Hematopoietic multipotent progenitor cell treated with erythropoietin and hydrocortisone succinate and interleukin-3 and kit ligand, for 4 days (in vitro differentiated cells): ENCODE measurements around the gene MYO5A.

Experiments
- DNase-seq: peaks from one replicate; pipeline ENCODE4 v3.0.0-alpha.2; 2015

MYO5A gene

DNA sequence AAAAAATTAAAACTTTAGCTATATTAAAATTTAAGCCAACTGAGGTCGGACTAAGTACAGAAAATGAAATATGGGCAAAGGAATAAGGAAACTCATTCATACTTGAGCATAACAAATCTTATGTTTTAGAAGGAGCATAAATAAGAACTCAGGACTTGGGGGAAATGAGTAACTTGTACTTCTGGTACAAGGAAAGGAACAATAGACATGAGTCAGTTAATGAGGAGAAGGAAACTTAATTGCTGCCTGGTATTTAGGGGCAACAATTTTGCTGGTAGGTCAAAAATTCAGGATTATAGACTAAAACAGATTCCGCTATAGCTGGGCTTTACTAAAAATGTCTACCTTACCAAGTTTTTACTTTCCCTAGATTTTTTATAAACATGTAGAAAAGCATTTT, 113.1 kb downstream of the MYO5A start:
- DNase-seq: no peak

DNA sequence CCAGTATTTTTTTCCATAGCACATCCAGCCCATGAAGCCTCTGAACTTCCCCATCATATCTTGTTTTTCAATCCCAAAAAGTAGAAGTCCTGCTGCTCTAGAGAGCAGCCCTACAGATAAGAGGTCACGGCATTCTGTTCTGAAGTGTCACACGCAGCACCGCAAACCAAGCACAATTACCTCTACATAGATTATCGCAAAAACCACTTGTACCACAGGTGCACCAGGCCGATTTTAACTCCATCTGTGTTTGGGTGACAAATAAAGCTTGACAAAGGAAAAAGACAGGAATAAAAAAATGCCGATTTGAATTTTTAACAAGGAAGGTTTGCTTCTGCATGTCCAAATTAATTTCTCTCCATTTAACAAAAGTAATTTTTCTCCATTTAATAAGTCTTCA, 113.7 kb downstream of the MYO5A start:
- no peak for DNase-seq

DNA sequence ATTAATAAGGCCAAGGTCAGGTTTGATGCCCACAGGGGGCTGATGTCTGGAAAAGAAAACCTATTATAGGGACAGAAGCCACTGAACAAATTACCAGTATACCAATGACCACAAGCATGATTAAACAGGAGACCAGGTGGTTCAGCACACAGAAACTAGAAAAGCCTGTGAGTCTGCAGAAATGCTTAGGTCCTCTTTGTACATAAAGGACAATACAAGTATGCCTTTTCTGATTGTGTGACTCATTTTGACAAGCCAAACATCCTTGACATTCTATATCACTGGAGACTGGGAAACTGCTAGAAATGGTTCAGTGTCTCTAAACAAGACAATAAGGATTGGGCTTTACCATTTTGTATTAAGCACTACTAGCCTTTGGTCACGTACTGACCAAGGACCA, 119.9 kb downstream of the MYO5A start:
- DNase-seq: no peak

DNA sequence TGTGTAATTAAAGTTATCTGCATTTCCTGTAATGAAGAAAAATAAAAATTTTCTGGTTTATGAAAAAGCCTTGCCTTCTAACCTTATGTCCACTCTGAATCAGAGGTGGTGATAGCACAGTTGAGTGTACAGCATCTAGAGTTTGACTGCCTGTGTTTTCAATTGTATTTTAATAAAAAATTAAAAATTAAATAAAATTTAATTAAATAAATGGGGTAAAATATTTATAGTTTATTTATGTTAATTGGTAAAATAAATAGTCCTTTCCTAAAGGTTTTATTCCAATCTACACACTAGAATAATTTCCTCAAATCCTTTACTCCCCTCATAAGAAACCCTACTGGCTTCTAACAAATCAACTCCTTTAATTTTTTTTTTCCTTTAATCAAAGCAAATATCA, 121.3 kb downstream of the MYO5A start:
- DNase-seq: no peak

DNA sequence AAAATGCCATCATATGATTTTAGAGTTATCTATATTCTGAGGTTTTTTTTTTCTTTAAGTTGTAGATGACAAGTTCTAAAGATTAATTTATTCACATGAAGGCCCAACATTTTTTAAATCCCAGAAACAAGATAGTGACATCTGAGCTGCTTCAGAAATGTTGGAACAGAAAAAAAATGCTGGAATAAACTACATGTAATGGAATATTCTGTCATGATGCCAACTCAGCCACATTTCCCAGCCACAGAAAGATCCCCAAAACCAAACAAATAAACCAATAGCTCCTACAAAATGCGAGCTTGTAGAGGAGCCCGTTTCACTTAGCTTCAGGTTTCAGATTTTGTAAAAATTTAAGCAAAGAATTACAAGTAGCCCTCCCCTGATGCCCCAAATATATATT, 122.1 kb downstream of the MYO5A start:
- no peak for DNase-seq

DNA sequence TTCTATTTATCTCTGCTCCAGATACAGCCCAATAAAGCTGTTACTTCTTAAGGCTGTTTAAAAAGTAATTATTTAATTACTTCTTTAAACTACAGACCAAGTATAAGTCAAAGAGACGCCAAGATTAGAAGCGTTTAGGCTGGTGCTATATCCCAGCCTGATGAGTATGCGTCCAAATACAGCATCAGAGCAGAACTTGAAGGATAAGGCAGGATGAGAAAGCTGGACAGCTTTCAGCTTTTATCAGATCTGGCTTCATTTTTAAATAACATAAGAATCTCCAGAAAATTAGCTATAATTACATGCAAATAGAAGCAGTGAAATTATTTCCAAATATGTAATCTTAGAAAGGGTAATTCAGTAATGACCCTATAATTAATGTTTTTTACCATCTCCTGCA, 122.8 kb downstream of the MYO5A start:
- no peak for DNase-seq

DNA sequence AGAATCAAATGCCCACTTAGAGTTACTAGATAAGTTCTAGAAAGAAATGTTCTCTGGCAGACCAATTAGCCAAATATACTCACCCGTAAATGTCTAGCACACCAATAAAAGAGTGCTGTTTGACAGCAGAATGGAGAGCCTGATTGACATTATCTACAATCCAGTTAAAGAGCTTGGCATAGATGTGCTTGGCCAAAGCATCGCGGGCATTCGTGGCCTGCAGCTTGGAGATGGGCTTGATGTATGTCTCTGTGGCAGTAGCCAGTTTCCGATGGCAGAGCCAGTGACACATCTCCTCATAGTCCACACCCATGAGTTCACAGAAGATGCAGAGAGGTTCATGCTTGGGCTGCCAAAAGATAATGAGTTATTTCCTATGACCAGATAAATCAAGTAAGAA, 131.6 kb downstream of the MYO5A start:
- no peak for DNase-seq

DNA sequence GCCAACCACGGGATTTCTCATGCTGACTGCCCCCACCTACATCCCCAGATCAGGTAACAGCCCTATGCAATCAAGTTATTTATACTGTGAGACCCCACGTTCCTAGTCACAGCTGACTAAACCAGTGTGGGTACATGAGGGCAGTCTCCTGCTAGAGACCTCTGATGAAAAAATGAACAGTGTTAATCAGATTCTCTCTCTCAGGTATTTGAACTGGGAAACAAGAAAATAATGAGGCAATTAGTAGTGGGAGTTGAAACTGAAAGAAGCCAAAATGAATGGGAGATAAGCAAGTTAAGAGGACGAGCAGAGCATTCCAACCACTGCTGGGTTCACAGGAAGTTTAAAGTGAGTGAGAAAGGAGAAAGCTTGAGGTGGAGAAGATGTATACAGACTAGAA, 134.6 kb downstream of the MYO5A start:
- no peak for DNase-seq

DNA sequence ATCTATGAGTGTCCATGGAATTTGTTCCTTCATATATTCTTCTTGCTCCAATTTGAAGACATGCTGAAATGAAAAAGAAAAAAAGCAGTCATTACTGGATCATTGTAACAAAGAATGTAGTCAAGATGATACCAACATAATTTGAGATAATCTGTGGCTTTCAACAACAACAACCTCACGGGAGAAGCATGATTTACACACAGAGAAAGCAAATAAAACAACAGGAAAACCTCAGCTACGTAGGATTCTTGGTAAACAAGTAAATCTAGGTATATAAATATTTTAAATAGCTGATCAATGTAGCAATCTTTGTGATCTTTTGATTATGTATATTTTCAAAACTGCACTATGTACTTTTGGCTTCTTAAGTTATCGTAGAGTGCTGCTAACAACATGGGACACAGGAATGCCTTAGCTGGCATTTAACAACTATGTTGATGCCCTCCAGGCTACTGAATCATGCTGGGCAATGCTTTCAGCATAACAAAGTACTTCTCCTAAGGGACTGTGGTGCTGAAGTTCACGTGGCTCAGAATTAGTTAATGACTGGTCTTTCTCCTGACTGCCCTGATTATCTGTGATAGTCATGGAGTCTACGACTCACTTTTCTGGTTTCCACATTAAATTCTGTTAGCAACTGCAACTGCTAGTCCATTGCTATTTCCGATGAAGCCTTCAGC, 136.5 kb downstream of the MYO5A start:
- DNase-seq: no peak

DNA sequence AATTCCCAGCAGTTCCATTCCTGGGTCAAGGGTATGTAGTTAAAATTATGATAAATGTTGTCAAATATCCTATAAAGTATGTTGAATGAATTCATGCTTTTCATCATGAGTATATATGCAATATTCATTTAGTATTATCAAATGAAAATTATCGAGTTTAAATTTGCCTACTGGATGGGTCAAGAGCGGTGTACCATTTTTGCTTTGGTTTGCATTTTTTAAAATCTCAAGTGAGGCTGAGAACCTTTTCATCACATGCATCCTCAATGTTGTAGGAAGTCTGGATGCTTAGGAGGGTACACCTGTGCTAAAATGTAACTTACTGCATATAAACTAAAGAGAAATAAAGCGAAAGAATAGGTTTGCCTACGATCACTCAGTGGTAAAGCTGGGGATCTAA, 137.6 kb downstream of the MYO5A start:
- no peak for DNase-seq

DNA sequence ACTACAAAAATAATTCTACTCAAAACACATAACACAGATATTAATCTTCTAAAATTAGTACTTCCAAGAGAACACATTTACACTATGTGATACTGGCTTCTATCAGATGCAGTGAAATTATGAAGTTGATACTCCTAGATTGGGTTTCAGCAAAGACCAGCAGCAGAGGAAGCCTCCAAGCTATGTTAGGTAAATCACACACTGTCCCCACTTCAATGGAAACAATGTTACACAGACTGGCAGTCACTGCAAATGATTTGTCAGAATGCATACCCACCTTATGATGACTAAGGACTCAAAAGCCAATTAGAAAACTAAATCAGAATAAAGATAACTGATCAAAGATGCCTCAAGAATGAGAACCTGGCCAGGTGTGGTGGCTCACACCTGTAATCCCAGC, 143.0 kb downstream of the MYO5A start:
- DNase-seq: no peak

DNA sequence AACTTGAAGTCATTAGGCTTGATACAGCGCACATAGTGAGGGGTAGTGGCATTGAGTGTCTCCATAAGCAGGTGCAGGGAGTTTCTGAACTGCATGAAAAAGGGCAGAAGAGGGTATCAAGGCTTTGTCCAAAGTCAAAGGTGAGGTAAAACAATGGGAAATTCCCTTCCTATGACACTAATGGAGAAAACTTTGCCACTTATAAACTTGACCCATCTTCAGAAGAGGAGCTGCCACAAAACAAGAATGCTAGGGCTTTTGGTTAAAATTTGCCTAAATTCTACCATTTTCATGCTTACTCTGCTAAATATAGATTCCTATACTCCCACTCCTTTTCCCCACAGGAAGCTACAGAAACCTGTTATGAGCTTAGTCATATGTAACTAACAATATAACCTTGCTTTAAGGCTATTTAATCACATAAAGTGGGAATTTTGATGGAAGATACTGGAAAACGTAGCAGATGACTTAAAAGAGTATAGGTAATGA, 145.5 kb downstream of the MYO5A start:
- DNase-seq: no peak

DNA sequence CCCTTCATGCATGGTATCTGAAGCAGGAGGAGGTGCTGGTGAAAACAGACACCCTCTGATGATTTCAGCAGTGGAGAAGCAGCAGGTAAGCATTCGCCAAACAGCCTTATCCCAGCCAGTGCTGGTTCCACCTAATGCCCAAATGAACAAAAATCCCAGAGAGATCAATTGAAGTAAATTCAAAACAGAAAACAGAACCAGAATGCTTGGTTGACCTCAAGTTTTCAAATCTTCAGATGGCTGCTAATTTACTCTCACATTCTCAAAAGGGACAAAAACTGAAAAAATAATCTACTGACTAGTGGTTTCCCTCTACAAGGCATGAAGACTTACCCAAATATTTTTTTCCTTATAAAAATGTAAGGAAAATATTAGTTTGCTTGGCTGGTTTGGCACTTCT, 146.0 kb downstream of the MYO5A start:
- no peak for DNase-seq

DNA sequence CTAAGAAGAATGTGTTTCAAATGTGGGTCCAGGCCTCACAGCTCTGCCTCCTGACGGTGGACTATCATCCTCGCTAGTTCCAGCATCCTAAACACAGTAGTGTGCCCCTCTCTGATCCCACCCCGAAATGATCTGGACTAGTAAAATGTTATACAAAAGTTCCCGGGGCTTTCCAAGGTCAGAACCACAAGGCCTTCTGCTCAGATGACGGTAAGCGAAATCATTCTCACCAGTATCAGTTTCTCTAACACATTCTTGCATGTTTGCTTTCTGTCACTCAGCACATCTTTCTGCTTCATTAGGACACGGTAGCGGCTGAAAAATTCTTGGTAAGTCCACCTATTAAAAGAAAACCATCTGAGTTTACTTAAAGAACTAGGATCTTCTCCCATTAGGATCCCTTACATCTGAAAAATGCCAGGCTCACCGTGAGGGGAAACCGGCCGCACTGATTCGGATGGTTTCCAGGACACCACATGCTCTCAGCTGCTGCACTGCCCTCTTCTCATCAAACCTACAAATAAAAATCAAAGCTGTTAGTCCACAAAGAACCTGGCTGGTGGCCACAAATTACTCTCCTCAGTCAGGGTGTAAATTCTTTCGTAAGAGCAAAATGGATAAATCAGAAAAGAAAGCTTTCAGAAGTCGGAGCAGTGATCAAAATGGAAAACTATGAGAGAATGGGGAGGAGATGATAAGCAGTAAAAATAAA, 149.1 kb downstream of the MYO5A start:
- no peak for DNase-seq

DNA sequence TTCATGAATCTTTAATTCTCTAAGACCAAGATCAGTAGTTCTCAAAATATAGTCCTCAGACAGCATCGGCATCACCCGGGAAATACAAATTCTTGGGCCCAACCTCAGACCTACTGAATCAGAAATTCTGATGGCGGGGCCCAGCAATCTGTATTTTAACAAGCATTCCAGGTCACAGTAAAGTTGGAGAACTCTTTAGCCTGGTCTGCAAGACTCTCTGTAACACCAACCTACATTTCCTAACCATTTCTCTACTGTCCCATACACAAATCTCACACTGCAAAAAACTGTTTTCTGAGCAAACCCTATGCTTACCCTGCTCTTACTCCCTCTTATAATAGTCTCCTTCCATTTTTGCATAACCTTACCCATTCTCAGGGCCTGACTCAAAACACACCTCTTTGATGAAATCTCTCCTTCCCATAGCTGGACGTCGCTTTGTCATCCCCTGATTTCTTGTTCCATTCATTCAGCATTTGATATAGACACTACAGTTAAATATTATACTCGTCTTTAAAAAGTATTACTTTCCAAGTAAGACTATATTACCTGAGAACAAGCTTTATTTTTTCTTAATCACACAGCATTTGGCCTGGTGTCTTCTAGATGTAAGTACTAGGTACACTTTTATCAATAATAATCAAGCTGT, 149.8 kb downstream of the MYO5A start:
- no peak for DNase-seq

DNA sequence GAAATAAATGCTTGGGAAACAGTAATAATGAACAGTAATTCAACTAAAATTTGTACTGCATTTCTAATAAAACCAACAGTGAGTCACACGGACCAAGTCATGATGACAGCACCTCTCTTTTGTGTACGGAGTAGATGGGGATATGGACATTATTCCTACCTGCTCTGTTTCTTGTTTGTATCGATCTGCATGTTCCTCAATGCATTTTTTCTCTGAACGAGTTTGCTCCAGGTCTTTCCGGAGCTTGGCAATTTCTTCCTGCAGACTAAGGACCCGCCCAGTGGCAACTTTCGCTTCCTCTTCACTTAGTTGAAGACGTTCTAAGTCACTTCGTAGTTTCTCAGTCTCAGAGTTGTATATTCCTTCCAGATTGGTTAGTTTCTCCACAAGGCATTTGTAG, 158.7 kb downstream of the MYO5A start:
- DNase-seq: no peak

DNA sequence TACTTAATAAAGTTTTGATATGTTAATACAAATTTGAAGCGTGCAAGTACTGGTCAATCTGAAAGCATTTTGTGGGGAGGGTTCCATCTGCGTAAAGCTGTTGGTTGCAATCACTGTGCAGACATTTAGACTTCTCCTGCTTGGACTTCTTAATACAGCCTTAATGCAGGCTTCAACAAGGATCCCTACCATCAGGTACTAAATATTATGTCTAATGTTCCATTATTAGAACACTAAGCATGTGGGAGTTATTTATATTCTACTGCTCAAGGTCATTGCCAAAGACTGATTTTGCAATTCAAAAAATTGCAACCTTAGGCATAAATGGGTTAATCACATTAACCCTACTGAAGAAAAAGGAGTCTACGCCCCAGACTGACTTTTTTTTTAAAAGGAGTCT, 159.2 kb downstream of the MYO5A start:
- DNase-seq: no peak

DNA sequence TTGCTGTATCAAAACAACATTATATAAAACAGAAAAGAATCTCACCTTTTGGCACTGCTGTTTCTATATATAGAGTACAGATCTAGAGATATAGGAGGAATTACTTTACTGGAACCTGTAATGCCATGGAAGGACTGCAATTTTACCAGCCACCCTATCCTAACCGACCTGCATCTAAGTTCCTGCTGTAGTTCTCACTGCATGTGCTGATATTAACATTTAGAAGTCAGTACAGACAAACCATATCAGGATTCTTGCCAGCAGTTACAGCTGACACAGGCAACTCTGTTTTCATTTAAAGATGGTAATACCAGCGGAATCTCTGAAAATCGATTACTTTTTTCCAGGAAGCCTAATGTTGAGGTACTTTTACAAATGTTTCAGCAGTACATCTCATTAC, 159.7 kb downstream of the MYO5A start:
- no peak for DNase-seq

DNA sequence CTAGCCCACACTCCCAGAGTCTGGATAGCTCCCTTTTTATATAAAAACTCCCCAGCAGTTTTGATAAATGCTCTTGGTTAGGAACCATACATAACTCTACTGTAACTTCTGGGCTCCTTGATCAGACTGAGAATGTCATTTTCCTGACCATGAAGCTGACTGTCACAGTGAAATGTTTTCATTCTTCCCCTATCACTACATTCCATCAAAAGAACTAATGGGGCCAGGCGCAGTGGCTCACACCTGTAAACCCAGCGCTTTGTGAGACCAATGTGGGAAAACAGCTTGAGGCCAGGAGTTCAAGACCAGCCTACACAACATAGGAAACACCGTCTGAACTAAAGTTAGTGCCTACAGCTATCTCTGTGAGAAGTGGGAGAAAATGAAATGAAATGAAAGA, 160.3 kb downstream of the MYO5A start:
- no peak for DNase-seq

DNA sequence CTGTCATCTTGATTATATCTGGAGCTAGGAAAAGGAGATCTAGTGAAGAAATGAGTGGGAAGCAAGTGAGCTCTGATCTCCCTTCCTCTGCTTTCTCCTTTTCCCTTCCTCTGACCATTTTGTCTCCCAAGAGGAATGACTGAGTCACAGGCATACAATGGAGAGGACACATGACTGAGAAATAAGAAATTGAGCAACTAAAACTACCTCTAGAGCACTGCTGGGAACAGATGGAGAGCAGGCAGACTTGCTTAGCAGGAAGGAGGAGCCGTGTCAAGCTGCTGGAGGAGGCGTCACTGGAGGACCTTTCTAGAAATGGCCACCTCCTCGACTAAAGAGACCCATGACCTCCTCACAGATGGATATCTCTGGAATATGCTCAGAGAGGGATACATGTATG, 166.2 kb downstream of the MYO5A start:
- DNase-seq: no peak

DNA sequence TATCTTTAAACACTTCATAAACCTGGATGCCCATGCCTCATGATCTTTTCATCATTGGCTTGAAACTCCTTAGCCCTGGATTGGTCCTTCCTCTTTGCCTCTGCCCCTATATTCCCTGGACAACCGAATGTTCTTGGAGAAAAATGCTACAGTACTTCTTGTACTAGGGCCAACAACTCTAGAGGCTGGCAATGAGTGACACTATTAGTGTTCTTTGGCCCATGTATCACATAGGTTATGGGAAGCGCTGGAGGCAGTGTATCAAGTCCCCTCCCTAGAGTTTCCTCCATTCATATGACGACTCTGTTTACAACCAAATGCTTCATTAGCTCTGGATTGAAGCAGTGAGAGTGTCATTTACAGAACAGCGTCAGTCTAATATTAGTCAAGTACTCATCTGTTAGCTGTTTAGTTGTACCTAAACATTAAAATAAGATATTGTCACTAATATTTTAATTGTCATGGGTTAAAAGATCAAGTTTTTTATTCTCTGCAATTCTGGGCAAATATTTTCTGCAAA, 166.6 kb downstream of the MYO5A start:
- no peak for DNase-seq

DNA sequence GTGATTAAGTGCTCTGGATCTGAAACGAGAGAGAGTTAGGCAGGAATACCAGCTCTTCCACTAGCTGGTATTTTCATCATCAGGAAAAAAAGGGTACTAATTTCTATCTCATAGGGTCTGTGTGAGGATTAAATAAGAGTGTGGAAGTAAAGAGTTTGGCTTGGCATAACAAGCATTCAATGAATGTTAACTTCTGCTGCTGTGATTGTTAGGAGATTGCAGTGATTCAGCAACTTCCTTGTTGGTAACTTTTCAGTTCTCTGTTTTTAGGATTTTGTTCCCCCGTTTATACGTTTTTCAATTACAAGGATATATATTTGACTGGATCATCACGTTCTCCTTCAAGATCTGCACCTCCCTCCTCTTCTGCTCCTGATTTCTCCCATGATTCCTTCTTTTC, 167.2 kb downstream of the MYO5A start:
- DNase-seq: no peak

DNA sequence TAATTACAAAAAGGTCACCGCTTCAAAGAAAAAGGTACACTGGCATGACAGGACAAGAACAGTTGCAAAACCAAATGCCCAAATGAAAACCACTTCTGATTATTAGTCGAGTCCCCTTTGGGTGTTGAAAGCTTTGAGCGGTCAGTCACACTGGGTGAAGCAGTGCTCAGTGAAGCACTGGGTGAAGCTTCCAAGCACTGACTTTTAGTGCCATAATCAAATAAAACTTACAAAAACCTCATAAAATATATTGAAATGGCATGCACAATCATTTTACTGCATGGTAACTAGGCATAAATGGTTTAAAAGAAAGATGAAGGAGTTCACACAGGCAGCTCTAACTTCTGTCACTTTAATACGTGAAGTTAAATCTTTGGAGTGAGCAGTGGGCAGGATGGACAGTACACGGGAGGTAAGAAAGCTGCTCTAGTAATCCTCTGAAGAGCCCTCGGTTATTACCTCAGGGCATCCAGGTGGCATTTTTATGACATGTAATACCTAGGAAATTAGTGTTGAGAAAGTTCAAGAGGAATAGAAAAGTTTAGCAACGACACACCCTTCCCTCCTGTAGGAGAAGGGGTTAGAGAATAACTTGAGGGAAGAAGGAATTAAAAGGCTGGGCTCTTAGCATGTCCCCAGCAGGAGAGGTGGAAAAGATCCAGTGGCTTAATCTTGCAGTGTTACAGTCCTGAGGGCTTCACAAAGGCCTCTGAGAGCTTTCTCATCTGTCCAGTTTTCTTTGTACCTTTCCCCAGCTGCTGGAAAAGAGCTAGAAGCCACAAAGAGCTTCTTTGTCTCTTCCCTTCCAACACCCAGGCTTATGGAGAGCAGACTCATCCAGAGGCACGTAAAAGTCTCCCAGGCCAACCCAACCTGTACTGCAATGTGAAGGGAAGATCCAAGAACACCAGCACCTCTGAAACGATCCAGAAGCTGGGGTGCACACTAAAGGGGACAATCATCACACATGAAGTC, 168.2 kb downstream of the MYO5A start:
- DNase-seq: no peak
